Stimulated activated CD4-positive, alpha-beta T cell treated with anti-CD3 and anti-CD28 coated beads, Interleukin-4, amount 100 ng/mL, for 1 hour (primary cell): ENCODE measurements around the gene B4GALT4.
A peak's percentile ranks its signal among the peaks of the same experiment; 100 is the strongest.
"Not testable (repeated sequence)": the region's sequence is repeated elsewhere in the genome, so short reads cannot be mapped to it uniquely, and the experiment has no call there.

ENCODE experiments used
- DNase-seq: peaks from one replicate; pipeline ENCODE4 v3.0.0-alpha.2; 2020

The B4GALT4 gene, protein sequence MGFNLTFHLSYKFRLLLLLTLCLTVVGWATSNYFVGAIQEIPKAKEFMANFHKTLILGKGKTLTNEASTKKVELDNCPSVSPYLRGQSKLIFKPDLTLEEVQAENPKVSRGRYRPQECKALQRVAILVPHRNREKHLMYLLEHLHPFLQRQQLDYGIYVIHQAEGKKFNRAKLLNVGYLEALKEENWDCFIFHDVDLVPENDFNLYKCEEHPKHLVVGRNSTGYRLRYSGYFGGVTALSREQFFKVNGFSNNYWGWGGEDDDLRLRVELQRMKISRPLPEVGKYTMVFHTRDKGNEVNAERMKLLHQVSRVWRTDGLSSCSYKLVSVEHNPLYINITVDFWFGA

DNA sequence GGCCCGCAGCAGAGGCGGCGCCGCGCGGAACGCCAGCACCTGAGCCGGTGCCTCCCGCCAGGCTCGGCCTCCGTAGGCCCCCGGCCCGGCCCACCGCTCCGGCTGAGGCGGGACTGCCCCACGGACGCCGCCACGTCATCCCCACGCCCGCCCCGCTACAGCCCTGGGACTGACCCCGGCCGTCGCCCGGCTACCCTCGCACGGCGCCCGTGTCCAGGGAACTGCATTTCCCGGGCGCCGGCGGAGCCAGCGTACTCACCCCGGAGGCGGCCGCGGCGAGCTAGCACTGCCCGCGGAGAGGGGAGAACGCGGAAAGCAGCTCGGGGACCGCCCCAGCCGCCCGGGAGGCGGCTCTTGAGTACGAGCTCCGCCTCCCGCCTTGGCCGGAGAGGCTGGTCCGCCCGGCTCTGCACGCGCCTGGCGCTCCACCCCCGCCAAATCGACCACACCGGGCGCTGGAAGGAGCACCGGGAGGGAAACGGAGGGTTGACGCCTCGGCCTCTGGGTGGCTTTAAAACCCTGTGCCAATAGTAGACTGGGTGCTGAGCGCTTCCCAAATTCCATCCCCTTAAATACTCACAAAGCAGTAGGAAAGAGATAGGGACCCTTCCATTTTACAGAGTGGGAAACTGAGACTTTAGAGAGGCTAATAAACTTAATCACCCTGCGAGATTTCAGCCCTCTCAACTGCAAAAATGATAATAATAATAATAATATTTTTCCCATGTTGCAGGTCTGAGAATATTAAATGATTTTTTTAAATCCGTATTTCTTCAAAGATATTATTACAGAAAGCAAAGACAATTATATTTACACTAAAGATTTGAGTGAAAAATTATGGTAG, at the start of gene B4GALT4:
TSS of gene B4GALT4 (minus strand) at position 288 of the 844 bp plus-strand sequence. CDS start 10,779 bp downstream, outside the sequence.
- DNase-seq, result peak; percentile 67

DNA sequence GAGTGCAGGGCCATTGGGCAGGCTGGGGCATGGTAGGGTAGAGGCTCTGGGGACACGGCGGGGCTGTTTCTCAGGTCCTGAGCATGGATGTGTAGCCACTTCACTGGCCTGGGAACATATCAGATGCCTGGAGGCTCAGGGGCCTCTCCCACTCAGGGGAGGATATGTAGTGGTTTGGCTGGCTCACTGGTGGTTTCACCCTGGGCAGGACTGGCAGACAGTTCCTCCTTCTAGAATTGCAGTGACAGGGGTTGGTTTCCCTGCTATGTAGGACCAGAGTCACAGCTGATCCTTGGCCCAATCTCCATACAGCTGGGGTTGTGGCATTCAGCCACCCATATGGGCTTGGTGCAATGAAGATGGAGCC, 48.7 kb upstream of the B4GALT4 start:
- no peak for DNase-seq

DNA sequence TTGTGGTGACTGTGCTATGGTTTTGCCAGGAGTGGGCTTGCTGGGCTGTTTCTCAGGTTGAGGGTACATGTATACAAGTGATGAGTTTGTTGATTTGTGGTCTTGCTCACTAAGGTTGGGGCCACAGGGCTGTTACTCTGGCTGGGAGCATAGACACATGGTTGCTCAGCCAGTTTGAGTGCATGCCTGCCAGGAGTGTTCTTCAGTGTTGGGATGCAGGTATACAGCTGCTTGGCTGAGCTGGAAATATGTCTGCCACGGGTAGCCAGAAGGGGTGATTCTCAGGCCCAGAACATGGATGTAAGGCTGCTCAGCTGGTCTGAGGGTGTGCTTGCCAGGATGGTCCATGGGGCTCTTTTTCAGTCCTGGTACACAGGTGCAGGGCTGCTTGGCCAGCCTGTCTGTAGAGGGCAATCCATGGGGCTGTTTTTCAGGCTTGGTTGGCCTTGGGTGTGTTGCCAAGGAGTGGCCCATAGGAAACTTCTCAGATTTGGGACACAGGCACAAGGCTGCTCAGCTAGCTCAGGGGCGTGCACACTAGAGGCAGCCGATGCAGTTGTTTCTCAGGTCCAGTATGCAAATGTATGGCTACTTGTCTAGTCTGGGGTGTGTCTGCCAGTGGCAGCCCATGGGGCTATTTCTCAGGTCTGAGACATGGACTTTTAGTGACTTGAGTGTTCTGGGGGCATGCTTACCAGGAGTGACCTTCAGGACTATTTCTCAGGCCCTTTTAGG, 48.2 kb upstream of the B4GALT4 start:
- no peak for DNase-seq

DNA sequence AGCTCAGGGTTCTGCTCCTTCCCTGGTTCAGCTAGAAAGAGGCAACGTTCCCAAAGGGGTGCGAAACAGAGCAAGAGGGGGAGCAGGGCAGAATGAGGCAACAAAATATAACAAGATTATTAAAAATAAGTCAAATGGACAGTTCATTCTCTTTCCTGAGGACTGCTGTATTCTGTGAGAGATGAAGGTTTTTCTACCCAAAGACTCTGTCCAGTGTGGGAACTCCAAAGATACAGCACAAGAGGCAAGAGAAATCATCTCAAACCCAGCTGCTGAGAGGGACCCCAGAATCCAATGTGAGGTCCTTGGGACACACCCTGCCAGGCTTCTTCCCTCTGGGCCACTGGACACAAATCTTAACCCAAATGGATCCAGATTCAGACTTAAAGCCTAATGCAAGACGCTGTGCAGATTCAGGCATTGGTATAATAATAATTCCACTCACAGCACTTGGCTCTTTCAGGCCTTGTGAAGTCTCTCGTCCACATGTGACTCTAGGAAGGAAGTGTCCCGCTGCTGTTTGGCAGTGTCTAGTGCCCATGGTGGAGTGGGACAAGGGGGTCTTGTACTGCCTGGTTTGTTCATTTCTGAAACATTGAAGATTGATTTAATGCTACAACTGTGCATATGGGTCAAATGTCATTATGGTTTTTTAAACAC, 39.0 kb upstream of the B4GALT4 start:
- no peak for DNase-seq

DNA sequence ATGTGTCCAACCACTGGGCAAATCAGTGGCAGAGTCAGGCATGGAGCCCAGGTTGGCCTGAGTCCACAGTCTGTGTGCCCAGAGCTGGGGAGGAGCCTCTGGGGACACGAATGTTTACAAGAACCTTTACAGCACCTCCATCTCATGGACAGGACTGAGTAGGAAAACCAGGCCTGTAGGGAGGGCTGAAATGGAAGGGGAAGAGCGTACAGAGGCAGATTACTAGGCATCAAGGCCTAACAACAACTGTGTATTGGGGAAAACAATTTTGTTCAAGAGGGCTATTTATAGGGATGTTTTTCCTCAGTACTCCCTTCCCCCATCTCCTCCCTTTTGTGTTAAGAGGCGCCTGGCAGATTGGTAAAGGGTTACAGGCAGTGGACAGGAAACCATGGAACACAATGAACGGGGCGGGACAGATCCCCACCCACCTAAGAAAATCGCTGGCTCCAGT, 38.5 kb upstream of the B4GALT4 start:
- DNase-seq, result no peak

DNA sequence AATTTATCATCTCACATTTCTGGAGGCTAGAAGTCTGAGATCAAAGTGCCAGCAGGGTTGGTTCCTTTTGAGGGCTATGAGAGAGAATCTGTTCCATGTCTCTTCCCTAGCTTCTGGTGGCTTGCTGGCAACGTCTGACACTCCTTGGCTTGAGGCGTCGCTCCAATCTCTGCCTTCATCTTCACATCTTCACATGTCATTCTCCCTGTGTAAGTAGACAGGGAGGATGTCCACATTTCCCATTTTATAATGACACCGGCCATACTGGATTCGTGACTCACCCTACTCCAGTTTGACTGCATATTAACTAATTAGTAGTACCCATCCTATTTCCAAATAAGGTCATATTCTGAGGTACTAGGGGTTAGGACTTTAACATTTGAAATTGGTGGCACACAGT, 36.0 kb upstream of the B4GALT4 start:
- no peak for DNase-seq

DNA sequence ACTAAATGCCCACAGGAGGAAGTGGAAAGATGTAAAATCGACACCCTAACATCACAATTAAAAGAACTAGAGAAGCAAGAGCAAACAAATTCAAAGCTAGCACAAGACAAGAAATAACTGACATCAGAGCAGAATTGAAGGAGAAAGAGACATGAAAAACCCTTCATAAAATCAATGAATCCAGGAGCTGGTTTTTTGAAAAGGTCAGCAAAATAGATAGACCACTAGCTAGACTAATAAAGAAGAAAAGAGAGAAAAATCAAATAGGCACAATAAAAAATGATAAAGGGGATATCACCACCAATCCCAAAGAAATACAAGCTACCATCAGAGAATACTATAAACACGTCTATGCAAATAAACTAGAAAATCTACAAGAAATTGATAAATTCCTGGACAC, 29.5 kb upstream of the B4GALT4 start:
- not testable (repeated sequence) for DNase-seq

DNA sequence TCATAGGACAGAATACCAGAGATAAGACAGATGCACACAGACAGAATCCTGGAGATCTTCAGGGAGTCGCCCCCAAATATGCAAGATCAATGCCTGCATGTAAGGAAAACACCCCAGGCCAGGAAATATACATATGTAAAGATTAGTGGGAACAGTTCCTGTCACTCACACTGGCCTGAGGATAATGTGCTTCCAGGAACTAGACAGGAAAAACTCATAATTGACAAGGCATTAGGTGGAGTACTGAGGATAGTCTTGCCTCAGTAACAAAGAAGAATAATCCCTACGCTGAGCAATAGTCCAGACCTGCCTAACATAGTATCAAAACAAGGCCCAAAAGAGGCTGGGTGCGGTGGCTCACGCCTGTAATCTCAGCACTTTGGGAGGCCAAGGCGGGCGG, 20.4 kb upstream of the B4GALT4 start:
- DNase-seq, result no peak

DNA sequence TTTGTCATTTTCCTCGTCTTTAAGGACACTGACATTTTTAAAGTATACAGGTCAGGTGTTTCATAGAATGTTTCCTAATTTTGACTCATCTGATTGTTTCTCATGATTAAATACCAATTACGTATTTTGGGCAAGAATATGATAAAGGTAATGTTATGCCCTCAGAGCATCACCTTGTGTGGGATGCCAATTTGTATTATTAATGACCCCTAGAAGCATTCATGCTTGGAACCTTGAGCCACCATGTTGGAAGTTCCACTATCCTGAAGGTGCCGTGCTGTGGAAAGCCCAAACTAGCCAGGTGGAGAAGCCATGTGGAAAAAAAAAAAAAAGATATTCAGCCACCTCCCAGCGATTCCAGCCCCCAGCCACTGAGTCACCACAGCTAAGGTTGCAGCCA, 19.1 kb upstream of the B4GALT4 start:
- no peak for DNase-seq

DNA sequence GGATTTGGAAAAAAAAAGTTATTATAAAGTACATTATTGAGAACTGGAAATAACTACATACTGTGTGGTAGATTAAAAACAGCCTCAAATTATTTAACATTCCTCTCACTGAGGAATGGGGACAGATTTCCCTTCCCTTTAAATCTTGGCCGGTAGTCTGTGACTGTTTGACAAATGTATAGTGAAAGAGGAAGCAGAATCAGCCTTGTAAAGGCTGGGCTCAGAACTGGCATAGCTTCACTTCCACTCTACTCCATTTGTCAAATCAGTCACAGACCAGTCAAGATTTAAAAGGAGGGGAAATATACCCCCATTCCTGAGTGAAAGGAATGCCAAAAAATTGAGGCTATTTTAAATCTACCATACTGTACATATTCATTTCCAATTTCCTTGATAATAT, 18.2 kb upstream of the B4GALT4 start:
- DNase-seq, result no peak

DNA sequence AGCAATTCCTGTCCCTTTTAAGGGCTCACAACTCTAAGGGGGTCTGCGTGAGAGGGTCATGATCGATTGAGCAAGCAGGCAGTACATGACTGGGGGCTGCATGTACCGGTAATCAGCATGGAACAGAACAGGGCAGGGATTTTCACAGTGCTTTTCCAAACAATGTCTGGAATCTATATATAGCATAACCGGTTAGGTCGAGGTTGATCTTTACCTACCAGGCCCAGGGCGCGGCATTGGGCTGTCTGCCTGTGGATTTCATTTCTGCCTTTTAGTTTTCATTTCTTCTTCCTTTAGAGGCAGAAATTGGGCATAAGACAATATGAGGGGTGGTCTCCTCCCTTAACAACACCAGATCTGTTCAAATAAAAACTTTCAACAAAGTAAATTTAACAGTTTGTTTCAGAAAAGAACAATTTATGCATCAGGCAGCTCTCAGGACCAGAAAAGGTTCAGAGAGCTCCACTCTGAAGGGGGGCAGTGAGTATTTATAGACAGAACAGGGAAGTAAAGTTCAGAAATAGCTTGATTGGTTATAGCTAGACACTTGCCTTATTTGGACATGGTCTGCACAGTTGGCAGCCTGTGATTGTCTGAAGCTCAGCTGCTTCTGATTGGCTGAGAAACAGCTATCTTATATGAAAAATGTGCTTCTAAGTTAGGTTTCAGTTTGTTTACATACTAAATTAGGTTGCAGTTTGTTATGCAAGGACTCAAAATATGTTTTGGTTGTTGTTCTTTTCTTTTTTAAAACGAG, 17.2 kb upstream of the B4GALT4 start:
- DNase-seq, result no peak

DNA sequence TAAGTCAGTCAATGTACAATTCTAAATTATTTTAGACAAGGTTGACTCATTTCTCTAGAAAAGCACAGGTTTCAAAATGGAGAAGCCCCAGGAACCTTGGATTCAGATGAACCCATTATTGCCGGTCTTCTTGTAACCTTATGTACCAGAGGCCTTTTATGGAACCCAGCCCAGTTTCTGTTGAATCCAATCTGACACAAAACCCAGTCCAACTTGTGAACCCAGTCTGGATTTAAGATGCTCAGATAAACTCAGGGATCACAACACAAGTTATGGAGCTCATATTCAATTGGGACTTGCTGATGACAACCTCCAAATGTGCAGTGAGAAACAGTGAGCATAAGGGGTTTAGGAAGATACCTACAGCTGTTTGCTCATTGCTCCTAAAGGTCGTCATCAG, 16.4 kb upstream of the B4GALT4 start:
- no peak for DNase-seq

DNA sequence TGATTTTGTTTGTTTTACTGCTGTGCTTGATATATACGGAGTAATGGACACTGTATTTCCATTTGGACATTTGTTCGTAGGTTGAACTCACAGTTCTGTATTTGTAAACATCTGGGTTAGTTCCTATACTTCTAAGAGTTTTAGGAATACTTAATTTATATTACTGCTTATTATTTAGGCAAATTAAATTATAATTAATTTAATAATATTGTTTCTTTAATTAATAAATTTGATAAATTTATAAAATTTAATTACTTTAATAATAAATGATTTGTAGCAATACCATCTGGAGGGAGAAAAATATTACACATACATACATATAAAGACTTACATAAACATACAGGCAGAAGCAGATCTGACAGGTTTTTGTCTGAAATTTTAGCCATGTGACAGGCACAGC, 14.5 kb upstream of the B4GALT4 start:
- no peak for DNase-seq

DNA sequence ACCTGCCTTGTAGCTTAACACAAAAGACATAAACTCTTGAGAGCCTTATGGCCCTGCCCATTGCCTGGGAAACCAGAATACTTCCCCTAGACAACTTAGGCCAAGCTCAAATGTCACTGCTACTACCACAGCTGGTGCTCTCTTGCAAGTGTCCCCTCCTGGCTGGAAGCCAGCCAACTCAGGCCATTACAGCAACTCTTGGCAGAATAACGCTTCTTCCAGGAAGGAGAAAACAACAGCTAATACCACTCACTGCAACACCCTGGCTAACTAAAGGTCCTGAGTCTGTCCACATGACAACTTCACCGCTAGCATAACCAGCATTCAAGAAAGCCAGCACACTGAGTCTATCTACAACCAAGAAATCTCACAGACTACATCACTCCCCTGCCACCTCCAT, 5.1 kb upstream of the B4GALT4 start:
- DNase-seq, result no peak

DNA sequence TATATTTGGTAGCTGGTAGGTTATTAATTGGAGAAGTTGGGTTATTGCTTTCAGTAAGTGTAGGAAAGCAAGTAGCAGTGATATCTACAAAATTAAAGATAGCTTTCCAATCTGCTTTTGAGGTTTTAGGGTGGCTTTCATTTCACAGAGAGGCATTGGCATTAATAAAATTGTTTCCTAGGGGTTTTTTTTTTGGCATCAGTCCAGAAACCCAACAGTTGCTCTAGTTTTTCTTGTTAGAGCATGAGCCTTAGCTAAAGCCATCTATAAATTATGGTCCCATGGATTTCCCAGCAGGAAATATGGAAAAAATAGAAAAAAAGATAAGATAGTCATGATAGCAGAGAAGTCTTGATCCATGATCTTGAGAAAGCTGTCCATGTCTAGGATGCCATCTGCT, 3.0 kb upstream of the B4GALT4 start:
- DNase-seq, result no peak

DNA sequence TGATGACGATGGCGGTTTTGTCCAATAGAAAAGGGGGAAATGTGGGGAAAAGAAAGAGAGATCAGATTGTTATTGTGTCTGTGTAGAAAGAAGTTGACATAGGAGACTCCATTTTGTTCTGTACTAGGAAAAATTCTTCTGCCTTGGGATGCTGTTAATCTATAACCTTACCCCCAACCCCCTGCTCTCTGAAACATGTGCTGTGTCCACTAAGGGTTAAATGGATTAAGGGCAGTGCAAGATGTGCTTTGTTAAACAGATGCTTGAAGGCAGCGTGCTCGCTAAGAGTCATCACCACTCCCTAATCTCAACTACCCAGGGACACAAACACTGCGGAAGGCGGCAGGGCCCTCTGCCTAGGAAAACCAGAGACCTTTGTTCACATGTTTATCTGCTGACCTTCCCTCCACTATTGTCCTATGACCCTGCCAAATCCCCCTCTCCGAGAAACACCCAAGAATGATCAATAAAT, 2.4 kb upstream of the B4GALT4 start:
- not testable (repeated sequence) for DNase-seq

DNA sequence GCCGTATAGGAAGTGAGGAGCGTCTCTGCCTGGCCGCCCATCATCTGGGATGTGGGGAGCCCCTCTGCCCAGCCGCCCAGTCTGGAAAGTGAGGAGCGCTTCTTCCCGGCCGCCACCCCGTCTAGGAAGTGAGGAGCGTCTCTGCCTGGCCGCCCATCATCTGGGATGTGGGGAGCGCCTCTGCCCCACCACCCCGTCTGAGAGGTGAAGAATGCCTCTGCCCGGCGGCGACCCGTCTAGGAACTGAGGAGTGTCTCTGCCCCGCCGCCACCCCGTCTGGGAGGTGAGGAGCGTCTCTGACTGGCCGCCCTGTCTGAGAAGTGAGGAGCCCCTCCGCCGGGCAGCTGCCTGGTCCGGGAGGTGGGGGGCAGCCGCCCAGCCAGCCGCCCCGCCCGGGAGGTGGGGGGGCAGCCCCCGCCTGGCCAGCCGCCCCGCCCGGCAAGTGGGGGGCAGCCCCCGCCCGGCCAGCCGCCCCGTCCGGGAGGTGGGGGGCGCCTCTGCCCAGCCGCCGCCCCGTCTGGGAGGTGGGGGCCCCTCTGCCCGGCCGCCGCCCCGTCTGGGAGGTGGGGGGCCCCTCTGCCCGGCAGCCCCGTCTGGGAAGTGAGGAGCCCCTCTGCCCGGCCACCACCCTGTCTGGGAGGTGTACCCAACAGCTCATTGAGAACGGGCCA, 1.8 kb upstream of the B4GALT4 start:
- DNase-seq, result not testable (repeated sequence)

DNA sequence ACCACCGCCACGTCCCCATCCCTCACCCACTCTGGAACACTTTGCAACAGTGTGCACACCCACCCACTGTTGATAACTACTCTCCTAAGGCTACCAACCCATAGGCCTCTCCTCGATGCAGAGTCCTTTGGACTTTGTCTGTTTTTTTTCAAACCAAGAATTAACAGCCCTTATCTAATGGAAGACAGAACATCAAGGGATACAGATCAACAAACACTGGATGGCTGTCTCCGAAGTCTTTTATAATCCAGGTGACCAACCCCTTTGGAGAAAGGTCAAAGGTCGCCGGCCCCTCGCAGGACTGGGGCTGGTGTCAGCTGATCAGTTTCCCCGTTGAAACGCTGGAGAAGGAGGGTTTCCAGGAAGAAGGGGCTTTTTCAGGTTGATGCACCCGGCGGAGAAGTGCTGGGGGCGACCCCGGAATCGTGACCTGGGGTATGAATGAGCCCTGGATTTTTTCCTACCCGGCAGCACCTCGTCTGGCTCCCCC, 532 bp downstream of the B4GALT4 start:
- DNase-seq, result no peak

DNA sequence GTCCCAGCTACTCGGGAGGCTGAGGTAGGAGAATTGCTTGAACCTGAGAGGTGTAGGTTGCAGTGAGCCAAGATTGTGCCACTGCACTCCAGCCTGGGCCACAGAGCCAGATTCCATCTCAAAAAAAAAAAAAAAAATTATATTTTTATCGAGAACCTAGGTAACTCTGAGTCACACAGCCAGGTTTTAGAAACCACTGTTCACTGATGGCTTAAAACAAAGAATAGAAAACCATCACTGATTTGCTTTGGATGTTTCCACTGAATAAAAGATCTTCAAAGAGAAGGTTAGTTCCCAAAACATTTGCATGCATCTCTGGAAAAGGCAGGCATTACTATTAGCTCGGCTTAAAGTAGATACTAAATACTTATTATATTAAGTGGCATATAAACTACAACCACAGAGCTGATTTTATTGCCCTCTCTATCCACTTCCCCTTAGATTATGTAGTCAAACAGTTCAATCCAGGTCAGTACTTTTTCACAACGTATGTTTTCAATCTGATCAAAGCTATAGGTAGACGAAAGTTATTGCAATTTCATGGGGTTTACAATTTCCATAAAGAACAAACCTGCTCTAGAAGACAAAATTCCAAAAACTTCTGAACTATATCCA, 1.4 kb downstream of the B4GALT4 start:
- no peak for DNase-seq

DNA sequence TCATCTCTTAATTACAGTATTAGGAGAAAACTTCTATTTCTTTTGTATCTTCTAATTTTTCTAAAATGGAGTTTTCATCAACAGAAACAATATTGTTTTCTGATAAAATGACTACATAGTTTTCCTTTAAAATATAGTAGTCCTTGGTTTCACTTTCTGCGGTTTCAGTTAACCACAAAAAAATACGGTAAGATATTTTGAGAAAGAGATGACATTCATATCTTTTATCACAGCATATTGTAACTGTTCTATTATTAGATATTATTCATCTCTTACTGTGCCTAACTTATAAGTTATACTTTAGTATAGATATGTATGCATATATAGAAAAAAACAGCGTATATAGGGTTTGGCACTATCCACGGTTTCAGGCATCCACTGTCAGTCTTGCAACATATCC, 2.3 kb downstream of the B4GALT4 start:
- no peak for DNase-seq

DNA sequence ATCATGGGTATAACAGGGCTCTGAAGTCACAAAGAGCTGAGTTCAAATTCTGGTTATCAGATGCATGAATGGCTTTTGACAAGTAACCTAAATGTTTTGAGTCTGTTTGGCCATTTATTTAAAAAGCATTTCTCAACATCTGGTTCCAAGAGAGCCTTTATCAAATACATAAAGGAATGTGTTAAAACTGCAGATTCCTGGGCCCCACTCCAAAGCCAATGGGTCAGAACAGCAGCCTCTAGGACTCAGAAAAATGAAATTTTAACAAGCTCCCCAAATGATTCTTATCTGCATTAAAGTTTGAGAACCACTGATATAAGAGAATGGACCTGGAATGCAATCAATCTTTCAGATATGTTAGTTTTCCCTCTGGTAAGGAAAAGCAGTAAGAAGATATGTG, 3.4 kb downstream of the B4GALT4 start:
- DNase-seq, result no peak
